Fibroblast of villous mesenchyme (primary cell): Measurements from ENCODE around the gene KRTAP5-5. TPM values are rescaled to one million over a fixed set of nuclear protein-coding genes. Genes with fewer than 3 reads are reported as not detected.
"Not testable (repeated sequence)": the region's sequence is repeated elsewhere in the genome, so short reads cannot be mapped to it uniquely, and the experiment has no call there.

Source experiments
- DNase-seq: peaks from one replicate; pipeline ENCODE4 v3.0.0-alpha.2; 2010; ENCODE audit warnings: low read depth
- H3K4me3 ChIP-seq: 2 replicates; pipeline ENCODE4 v1.5.1; 2011; ENCODE audit warnings: low read depth, mild to moderate bottlenecking, low read length
- total RNA-seq: library from RNA; depleted of rRNA; stranded (reverse); fragments of >200 nt; gene quantifications from 2 replicates; pipeline ENCODE4 v1.2.3, GENCODE V29; 2012
- TF ChIP-seq, protein P1 (sequence below): IDR thresholded peaks from 2 replicates; pipeline ENCODE4 v1.5.1; 2012; ENCODE audit warnings: low read depth, mild to moderate bottlenecking, low read length; ENCODE audit not compliant: insufficient read depth

Gene KRTAP5-5, protein sequence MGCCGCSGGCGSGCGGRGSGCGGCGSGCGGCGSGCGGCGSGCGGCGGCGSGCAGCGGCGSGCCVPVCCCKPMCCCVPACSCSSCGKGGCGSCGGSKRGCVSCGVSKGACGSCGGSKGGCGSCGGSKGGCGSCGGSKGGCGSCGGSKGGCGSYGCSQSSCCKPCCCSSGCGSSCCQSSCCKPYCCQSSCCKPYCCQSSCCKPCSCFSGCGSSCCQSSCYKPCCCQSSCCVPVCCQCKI
- total RNA-seq: not detected in 2 replicates

DNA sequence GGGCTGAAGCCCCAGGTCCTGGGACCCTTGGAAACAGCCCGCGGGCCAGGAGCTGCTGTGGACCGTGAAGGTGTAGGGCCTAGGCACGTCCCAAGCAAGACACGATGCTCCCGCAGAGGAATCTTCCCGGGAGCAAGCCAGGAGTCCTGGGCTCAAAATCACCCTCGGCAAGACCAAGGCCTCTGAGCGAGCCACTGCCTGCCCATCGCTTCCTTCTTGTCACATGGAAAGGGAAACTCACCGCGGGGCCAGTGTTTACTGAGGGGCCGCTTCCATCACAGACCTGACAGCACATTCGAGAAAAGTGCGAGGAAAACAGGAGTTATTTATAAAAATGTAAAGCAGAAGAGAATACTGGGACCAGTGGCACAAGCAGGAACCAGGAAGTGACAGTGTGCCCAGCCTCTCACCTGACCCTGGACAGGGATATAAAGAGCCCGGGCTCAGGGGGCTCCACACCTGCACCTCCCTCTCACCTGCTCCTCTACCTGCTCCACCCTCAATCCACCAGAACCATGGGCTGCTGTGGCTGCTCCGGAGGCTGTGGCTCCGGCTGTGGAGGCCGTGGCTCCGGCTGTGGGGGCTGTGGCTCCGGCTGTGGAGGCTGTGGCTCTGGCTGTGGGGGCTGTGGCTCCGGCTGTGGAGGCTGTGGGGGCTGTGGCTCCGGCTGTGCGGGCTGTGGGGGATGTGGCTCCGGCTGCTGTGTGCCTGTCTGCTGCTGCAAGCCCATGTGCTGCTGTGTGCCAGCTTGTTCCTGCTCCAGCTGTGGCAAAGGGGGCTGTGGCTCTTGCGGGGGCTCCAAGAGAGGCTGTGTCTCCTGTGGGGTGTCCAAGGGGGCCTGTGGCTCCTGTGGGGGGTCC lies at the start of gene KRTAP5-5:
Gene KRTAP5-5, plus strand, starts transcription at position 450 of the 860 bp plus-strand sequence. Its CDS starts 66 bp downstream, at position 516.
- TF ChIP-seq, protein P1, sequence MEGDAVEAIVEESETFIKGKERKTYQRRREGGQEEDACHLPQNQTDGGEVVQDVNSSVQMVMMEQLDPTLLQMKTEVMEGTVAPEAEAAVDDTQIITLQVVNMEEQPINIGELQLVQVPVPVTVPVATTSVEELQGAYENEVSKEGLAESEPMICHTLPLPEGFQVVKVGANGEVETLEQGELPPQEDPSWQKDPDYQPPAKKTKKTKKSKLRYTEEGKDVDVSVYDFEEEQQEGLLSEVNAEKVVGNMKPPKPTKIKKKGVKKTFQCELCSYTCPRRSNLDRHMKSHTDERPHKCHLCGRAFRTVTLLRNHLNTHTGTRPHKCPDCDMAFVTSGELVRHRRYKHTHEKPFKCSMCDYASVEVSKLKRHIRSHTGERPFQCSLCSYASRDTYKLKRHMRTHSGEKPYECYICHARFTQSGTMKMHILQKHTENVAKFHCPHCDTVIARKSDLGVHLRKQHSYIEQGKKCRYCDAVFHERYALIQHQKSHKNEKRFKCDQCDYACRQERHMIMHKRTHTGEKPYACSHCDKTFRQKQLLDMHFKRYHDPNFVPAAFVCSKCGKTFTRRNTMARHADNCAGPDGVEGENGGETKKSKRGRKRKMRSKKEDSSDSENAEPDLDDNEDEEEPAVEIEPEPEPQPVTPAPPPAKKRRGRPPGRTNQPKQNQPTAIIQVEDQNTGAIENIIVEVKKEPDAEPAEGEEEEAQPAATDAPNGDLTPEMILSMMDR: no peak
- no peak for DNase-seq
- no peak within 1 kb of the TSS for H3K4me3 ChIP-seq

DNA sequence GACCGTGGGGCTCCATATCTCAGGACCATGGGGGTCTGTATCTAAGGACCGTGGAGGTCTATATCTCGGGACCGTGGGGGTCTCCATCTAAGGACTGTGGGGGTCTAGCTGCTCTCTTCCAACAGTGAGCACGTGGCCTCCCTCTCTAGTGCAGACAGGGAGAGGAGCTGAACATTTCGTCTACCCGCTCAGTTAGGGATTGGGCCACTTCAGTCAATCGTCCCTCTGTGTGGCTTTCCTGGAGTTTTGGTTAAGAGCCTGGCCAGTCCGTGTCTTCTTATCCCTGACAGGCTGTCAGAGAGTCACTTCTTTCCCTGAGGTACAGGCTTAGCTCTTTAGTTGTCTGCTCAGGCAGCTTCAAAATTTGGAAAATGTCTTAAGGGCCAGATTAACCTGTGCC lies 47.6 kb upstream of the KRTAP5-5 start:
- TF ChIP-seq, protein P1: no peak
- no peak for DNase-seq
- no peak overlapping the region for H3K4me3 ChIP-seq

DNA sequence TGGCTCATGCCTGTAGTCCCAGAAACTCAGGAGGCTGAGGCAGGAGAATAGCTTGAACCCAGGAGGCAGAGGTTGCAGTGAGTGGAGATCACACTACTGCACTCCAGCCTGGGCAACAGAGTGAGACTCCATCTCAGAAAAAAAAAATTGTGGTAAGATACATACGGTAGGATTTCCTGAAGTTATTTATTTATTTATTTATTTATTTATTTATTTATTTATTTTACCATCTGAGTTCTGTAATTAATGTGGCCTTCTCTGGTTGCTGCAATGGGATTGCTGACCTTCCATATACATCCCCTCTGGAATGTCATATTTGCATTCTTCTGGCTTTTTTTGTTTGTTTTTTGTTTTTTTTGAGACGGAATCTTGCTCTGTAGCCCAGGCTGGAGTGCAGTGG lies 46.7 kb upstream of the KRTAP5-5 start:
- not testable (repeated sequence) for H3K4me3 ChIP-seq, DNase-seq

DNA sequence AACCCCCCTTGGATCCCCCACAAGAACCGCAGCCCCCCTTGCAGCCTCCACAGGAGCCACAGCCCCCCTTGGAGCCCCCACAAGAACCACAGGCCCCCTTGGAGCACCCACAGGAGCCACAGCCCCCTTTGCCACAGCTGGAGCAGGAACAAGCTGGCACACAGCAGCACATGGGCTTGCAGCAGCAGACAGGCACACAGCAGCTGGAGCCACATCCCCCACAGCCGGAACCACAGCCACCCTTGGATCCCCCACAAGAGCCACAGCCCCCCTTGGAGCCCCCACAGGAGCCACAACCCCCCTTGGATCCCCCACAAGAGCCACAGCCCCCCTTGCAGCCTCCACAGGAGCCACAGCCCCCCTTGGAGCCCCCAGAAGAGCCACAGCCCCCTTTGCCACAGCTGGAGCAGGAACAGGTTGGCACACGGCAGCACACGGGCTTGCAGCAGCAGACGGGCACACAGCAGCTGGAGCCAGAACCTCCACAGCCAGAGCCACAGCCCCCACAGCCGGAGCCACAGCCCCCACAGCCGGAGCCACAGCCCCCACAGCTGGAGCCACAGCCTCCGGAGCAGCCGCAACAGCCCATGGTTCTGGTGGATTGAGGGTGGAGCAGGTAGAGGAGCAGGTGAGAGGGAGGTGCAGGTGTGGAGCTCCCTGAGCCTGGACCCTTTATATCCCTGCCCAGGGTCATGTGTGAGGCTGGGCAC lies 44.8 kb upstream of the KRTAP5-5 start, which contains the start of gene KRTAP5-1:
Gene KRTAP5-1, minus strand, starts transcription at position 623 of the 710 bp plus-strand sequence. Its CDS starts 34 bp downstream, at position 589.
- not testable (repeated sequence) for DNase-seq, H3K4me3 ChIP-seq

DNA sequence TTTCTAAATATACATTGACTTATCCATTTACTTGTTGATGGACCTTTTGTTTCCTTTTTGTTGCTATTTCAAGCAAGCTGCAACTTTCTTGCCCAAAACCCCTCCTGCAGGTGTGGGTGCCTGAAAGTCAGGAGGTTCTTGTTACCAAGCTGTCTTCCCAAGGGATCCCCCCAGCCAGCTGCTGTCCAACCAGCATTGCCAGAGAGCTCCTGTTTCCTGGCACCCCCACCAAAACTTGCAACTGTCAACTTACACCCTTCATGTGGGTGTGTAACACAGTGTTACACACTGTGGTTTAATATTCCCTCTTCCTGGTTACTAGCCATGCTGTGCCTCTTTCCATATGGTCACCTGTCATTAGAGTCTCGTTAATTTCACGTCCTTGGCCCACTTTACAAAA lies 42.9 kb upstream of the KRTAP5-5 start:
- no peak for DNase-seq
- TF ChIP-seq, protein P1: no peak
- H3K4me3 ChIP-seq: no peak overlapping the region

DNA sequence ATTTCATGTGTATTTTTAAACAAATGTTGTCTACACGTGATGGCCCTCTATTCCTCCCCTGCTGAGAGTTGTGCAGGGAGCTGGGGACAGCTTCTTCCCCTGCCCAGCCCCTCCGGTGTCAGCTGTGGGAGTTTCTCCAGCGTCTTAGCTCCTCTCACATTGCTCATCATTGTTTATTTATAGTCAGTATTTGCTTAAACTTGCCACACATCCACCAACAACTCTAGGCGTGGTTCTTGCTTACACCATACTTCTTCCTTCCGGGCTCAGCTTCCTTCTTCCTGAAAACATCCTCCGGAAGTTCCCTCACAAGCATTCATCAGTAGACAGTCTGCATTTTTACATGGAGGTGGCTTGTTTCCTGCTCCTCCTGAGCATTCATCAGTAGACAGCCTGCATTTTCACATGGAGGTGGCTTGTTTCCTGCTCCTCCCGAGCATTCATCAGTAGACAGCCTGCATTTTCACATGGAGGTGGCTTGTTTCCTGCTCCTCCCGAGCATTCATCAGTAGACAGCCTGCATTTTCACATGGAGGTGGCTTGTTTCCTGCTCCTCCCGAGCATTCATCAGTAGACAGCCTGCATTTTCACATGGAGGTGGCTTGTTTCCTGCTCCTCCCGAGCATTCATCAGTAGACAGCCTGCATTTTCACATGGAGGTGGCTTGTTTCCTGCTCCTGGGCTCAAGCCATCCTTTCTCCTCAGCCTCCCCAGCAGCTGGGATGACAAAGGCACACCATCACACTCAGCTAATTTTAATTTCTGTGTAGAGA lies 40.2 kb upstream of the KRTAP5-5 start:
- not testable (repeated sequence) for H3K4me3 ChIP-seq
- peak; percentile 40 for DNase-seq

DNA sequence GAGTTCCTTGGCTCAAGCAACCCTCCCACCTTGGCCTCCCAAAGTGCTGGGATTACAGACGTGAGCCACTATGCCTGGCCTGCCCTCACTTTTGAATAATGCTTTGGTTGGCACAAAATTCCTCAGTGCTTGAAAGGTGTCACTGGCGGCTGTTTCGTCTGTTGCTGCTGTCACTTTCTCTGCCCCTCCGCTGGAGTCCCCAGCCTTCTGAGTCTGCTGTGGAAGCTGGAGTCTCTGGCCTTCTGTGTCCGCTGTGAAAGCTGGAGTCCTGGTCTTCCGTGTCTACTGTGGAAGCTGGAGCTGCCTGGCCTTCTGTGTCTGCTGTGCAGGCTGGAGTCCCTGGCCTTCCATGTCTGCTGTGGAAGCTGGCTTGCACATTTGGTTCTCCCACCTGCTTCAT lies 39.6 kb upstream of the KRTAP5-5 start:
- TF ChIP-seq, protein P1: no peak
- DNase-seq: no peak
- H3K4me3 ChIP-seq: no peak overlapping the region

DNA sequence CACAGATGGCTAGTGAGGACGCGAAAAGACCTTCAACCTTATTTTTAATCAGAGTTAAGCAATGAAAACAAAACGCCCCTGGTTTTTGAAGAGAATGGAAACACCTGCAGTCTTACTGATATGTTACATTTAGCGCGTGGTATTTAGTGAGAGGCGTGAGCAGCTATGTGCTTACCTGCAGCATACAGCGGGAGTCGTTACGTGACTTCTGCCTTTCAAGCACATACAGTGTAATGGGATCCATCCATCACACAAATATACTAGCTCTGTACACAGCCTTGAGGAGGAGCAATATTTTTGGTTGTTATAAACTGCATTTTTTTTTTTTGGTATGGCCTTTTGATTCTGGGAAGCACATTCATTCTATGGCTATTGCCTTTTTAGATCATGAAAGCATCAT lies 36.9 kb upstream of the KRTAP5-5 start:
- no peak for DNase-seq
- TF ChIP-seq, protein P1: no peak
- no peak overlapping the region for H3K4me3 ChIP-seq

DNA sequence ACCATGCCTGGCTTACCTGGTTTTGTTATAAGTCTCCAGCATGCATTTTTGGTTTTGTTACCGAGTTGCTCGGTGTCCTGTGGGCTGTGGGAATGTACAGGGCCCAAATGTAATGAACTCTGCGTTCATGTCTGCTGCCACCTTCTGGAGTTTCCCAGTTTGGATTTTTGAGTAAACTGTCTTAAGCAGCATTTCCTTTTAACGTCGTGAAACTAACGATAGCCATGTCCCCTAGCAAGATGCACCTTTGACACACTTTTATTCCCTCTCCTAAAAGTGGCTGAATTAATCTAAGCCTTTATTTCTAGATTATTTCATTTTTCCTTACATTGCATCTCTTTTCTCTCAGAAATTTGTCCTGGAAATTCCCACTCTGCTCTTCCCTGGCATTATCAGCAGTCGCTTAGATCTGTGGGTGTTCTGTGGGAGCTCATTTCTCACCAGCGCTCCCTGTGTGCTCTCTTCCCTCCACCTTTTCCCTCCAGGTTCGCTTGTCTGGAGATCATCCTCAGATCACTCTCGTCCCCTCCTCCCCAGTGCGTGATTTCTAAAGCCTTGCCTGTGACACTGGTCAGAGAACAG lies 33.5 kb upstream of the KRTAP5-5 start:
- not testable (repeated sequence) for DNase-seq, H3K4me3 ChIP-seq

DNA sequence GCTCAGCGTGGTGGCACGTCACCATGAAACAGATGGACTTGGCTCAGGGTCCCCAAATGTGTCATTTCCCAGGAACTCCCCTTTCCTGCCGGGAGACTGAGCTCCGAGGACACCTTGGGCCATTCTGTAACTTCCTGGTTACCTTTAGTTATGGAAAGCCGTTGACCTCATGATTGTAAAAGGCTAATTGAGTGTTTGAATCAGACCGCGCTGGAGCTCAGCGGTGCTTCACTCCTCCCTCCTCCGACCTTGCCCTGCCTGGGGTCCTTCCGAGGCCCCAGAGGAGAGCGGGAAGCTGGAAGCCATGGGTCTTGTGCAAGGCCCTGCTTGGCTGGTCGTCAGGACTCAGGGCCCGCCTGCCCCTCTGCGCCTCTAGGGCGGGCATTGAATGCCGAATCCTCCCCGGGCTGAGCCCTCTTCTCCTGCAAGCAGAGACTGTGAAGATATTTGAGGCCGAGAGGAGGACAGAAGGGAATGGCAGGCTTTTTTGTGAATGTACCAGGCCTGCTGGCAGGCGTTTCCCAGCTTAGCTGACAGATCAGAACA lies 32.9 kb upstream of the KRTAP5-5 start:
- DNase-seq, H3K4me3 ChIP-seq: not testable (repeated sequence)
